ENCODE data around the gene LRRFIP1. TPM values are rescaled to one million over a fixed set of nuclear protein-coding genes. Genes with fewer than 3 reads are reported as not detected.
"Not testable (repeated sequence)": the region's sequence is repeated elsewhere in the genome, so short reads cannot be mapped to it uniquely, and the experiment has no call there.

LRRFIP1 gene
- polyA plus RNA-seq, 1 donor from 2014 or later, result 96.3 TPM

DNA sequence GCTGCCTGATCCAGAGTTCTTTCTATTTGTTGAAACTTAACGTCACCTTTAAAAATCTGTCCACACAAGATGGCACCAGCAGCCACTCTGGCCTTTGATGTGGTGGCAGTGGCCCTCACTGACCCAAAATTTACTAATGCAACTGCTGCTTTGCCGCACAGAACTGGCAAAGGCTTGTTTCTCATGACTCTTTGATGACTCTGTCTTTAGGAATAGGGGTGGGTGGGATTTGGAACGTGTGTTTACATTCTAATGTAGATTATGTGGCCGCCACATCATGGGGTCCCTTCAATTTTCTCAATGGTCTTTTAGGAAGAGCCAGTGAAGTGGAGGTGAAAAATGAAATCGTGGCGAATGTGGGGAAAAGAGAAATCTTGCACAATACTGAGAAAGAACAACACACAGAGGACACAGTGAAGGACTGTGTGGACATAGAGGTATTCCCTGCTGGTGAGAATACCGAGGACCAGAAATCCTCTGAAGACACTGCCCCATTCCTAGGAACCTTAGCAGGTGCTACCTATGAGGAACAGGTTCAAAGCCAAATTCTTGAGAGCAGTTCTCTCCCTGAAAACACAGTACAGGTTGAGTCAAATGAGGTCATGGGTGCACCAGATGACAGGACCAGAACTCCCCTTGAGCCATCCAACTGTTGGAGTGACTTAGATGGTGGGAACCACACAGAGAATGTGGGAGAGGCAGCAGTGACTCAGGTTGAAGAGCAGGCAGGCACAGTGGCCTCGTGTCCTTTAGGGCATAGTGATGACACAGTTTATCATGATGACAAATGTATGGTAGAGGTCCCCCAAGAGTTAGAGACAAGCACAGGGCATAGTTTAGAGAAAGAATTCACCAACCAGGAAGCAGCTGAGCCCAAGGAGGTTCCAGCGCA, 135.2 kb downstream of the LRRFIP1 start:
- not testable (repeated sequence) for H3K9me2 ChIP-seq (ENCODE audit: insufficient read depth, low read length); H3F3A ChIP-seq (ENCODE audit: insufficient read depth, low read length, poor library complexity, severe bottlenecking); H2AFZ ChIP-seq (ENCODE audit: low read depth, low read length); H4K20me1 ChIP-seq (ENCODE audit: insufficient read depth); H3K4me2 ChIP-seq (ENCODE audit: low read length); H3K9ac ChIP-seq (ENCODE audit: low read length); H3K27ac ChIP-seq (ENCODE audit: low read length); H3K4me3 ChIP-seq (ENCODE audit: low read length); H3K9me3 ChIP-seq (ENCODE audit: low read length); H3K79me2 ChIP-seq (replicated peaks; ENCODE audit: insufficient read depth, low read length); H3K36me3 ChIP-seq (ENCODE audit: insufficient read depth, low read length); H3K27me3 ChIP-seq (ENCODE audit: insufficient read depth, low read depth, low read length)

DNA sequence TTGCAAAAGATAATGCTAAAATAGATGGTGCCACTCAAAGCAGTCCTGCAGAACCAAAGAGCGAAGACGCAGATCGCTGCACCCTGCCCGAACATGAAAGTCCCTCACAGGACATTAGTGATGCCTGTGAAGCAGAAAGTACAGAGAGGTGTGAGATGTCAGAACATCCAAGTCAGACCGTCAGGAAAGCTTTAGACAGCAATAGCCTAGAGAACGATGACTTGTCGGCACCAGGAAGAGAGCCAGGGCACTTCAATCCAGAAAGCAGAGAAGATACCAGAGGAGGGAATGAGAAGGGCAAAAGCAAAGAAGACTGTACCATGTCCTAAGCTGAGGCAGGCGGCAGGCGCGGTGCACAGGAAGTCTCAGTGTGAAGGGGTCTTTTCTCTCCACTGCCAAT, 136.4 kb downstream of the LRRFIP1 start:
- H3F3A ChIP-seq (ENCODE audit: insufficient read depth, low read length, poor library complexity, severe bottlenecking), result no peaks in the 10 kb centered on the region
- H4K20me1 ChIP-seq (ENCODE audit: insufficient read depth), result no peaks in the 10 kb centered on the region
- no peak overlapping the region for H3K4me2 ChIP-seq (ENCODE audit: low read length)
- H3K27me3 ChIP-seq (ENCODE audit: insufficient read depth, low read depth, low read length), result no peaks in the 10 kb centered on the region
- H3K79me2 ChIP-seq (replicated peaks; ENCODE audit: insufficient read depth, low read length), result no peaks in the 10 kb centered on the region
- H3K36me3 ChIP-seq (ENCODE audit: insufficient read depth, low read length), result peaks cover 6% of the 10 kb centered on the region
- H3K27ac ChIP-seq (ENCODE audit: low read length), result no peak overlapping the region
- H3K9me2 ChIP-seq (ENCODE audit: insufficient read depth, low read length), result no peaks in the 10 kb centered on the region
- TF ChIP-seq TAF1 (IDR thresholded peaks at IDR 0.05; ENCODE audit: low read depth) (no peak), SMC3 (conservative IDR thresholded peaks at IDR 0.05; ENCODE audit: poor library complexity) (no peak), EZH2 (IDR thresholded peaks at IDR 0.05; ENCODE audit: borderline replicate concordance, insufficient read depth, low read length, poor library complexity, severe bottlenecking) (no peak), POLR2AphosphoS5 (IDR thresholded peaks at IDR 0.05) (no peak), CTCF (IDR thresholded peaks at IDR 0.05; ENCODE audit: poor library complexity, severe bottlenecking) (no peak), MXI1 (conservative IDR thresholded peaks at IDR 0.05; ENCODE audit: poor library complexity, severe bottlenecking) (no peak), EP300 (conservative IDR thresholded peaks at IDR 0.05; ENCODE audit: poor library complexity, severe bottlenecking) (no peak), RAD21 (conservative IDR thresholded peaks at IDR 0.05) (no peak)
- TF ChIP-seq, protein P1, sequence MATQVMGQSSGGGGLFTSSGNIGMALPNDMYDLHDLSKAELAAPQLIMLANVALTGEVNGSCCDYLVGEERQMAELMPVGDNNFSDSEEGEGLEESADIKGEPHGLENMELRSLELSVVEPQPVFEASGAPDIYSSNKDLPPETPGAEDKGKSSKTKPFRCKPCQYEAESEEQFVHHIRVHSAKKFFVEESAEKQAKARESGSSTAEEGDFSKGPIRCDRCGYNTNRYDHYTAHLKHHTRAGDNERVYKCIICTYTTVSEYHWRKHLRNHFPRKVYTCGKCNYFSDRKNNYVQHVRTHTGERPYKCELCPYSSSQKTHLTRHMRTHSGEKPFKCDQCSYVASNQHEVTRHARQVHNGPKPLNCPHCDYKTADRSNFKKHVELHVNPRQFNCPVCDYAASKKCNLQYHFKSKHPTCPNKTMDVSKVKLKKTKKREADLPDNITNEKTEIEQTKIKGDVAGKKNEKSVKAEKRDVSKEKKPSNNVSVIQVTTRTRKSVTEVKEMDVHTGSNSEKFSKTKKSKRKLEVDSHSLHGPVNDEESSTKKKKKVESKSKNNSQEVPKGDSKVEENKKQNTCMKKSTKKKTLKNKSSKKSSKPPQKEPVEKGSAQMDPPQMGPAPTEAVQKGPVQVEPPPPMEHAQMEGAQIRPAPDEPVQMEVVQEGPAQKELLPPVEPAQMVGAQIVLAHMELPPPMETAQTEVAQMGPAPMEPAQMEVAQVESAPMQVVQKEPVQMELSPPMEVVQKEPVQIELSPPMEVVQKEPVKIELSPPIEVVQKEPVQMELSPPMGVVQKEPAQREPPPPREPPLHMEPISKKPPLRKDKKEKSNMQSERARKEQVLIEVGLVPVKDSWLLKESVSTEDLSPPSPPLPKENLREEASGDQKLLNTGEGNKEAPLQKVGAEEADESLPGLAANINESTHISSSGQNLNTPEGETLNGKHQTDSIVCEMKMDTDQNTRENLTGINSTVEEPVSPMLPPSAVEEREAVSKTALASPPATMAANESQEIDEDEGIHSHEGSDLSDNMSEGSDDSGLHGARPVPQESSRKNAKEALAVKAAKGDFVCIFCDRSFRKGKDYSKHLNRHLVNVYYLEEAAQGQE (IDR thresholded peaks at IDR 0.05; ENCODE audit: borderline replicate concordance), result no peak
- no peak overlapping the region for H2AFZ ChIP-seq (ENCODE audit: low read depth, low read length)
- no peak overlapping the region for H3K9ac ChIP-seq (ENCODE audit: low read length)
- no peaks in the 10 kb centered on the region for H3K9me3 ChIP-seq (ENCODE audit: low read length)
- no peak overlapping the region for H3K4me3 ChIP-seq (ENCODE audit: low read length)

DNA sequence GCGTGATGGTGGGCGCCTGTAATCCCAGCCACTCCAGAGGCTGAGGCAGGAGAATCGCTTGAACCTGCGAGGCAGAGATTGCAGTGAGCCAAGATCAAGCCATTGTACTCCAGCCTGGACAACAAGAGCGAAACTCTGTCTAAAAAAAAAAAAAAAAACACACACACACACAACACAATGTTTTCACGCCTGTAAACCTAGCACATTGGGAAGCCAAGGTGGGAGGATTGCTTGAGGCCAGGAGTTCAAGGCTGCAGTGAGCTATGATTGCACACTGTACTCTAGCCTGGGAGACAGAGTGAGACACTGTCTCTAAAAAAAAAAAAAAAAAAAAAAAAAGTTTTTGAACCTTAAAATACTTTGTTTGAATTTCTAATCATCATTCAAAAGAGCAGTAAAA, 137.7 kb downstream of the LRRFIP1 start:
- H3K4me3 ChIP-seq (ENCODE audit: low read length); H3K27me3 ChIP-seq (ENCODE audit: insufficient read depth, low read depth, low read length); H3K79me2 ChIP-seq (replicated peaks; ENCODE audit: insufficient read depth, low read length); H3K4me2 ChIP-seq (ENCODE audit: low read length); H4K20me1 ChIP-seq (ENCODE audit: insufficient read depth); H3K9me3 ChIP-seq (ENCODE audit: low read length); H3F3A ChIP-seq (ENCODE audit: insufficient read depth, low read length, poor library complexity, severe bottlenecking); H2AFZ ChIP-seq (ENCODE audit: low read depth, low read length); H3K9me2 ChIP-seq (ENCODE audit: insufficient read depth, low read length); H3K9ac ChIP-seq (ENCODE audit: low read length); H3K36me3 ChIP-seq (ENCODE audit: insufficient read depth, low read length); H3K27ac ChIP-seq (ENCODE audit: low read length): not testable (repeated sequence)
